HG03469 (cell line): ENCODE measurements around the gene SCGN.

Source experiments
- ATAC-seq: cut with Tn5 transposase; IDR thresholded peaks from one replicate; pipeline ENCODE4 v1.9.1; 2021; ENCODE audit warnings: mild to moderate bottlenecking, moderate library complexity, moderate number of reproducible peaks; ENCODE audit not compliant: unreplicated experiment

The SCGN gene

GRCh38 chr6:25684565-25684964 is 32.5 kb downstream of the SCGN start:
- no peak for ATAC-seq

- no peak for ATAC-seq
Observed at GRCh38 chr6:25685251-25685650, 33.2 kb downstream of the SCGN start.

GRCh38 chr6:25685896-25686295 is 33.9 kb downstream of the SCGN start:
- ATAC-seq, result no peak

DNA sequence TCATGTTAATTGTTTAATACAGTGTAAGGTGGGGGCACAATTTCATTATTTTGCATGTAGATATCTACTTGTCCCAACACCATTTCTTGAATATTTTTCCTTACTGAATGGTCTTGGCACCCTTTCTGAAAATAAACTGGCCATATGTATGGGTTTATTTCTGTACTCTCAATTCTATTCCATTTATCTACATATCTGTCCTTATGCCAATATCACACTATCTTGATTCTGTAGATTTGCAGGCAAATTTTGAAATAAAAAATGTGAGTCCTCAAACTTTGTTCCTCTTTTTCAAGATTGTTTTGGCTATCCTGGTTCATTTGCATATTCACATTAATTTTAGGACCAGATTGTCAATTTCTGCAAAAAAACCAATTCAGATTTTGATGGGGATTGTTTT is 34.8 kb downstream of the SCGN start:
- ATAC-seq, result no peak

DNA sequence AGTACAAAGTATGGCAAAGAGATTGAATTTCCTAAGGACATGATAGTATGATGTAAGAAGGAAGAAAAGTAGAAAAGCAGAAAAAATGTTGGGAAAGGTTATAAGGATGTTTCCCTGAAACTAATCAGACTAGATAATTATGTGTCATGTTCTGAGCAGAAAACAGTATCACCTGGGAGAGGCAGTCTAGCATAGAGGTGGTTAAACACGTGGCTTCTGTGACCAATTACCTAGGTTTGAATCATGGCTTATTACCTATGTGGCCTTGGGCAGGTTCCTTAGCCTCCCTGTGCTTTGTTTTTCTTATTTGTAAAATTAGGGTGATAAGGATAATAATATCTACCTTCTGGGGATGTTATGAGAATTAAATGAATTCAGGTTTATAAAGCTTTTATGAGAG is 38.0 kb downstream of the SCGN start:
- no peak for ATAC-seq

DNA sequence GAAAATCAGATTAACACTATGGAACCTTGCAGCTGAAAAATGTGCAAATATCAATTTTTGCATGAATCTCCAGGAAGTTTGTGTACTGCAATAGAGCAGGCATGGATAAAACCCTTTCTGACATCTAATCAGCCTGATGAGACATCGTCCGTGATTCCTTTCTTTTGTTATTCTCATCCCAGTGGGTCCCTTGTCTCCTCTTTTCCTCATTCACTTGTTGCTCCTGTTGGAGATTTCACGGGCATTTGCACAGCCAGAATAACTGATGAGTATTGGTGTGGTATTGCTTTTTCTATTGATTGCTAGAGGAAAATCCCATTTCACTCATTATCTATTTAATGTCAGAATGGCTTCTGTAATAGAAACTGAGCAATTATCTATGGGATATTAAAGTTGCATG is 39.9 kb downstream of the SCGN start:
- no peak for ATAC-seq

DNA sequence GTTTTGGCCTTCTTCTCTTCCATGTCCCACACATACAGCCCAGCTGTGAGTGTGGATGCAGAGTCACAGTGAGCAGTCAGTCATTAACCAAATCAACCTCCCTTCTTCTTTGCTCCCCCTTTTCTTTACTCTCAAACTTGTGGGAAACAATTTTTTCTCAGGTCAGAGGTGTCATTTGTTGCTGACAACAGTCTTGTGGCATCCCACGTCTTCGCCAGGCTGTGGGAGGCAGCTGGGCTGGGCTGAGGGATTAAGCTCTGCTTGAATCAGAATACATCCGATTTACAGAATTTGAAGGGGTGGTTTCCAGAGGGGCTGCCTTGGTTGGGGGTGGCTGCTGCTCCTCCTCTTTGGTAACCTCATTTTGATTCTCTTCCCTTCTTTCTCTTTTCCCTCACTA is 40.5 kb downstream of the SCGN start:
- no peak for ATAC-seq

DNA sequence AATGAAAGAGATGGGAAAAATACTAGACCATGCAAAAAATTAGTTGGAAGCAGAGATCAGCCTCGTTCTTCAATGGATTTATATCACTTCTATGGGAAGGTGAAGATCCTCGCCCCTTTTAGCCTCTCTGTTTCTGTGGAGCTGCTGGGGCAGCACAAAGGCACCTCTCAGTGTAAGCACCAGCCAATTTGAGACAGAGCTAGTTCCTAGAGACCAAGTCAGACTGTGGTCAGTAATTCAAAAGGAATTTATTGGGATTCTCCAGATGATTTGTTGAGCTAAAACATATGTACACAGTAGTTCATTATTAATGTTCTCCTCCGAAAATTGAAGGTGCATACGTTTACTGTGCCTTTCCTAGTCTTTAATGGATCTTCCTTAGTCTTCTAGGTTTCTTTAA is 42.4 kb downstream of the SCGN start:
- no peak for ATAC-seq

DNA sequence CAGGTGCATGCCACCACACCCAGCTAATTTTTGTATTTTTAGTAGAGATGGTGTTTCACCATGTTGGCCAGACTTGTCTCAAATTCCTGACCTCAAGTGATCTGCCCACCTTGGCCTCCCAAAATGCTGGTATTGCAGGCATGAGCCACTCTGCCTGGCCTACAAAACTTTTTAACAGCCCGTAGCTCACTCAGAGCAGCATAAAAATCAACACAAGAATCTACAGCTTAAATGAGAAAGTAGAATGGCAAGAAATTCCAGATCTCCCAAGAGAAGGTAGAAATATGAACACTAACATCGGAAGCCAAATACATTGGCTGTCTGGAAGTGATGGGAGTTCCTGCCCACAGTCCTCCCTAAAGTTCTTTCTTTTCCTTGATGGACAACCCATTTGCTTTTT is 43.7 kb downstream of the SCGN start:
- ATAC-seq, result no peak

- ATAC-seq, result no peak
Observed at GRCh38 chr6:25697537-25698340, 45.7 kb downstream of the SCGN start.

DNA sequence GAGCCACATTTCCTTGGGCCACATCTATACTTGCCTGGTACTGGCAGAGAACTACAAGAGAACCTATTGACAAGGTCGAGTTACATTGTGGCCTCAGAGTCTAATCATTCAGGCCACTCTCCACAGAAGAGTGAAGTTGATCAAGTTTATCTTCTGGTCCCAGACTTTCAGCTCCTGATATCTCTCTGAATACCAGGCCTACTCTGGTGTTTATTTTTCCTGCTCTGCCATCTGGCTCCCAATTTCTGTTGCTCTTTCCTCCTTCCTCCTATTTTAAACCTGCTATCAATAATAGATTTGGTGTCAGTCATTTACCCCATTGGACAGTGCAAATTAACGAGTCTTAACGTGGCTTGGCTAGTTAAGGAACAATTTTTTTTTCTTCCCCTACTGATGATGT is 46.6 kb downstream of the SCGN start:
- no peak for ATAC-seq

DNA sequence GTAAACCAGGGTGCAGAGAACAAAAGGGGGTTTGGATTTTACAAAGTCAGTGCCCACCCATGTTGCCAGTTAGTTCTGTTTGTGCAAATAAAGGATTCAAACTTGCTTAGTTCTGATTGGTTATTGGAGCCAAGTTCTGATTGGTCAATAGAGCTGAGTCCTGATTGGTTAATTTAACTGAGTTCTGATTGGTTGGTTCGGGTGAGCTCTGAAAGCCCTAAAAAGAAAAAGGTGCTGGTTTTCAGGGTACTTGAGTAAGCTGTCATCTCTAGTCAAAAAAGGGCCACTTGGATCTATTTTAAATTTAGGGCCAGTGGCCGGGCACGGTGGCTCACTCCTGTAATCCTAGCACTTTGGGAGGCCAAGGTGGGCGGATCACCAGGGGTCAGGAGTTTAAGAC is 47.6 kb downstream of the SCGN start:
- no peak for ATAC-seq

DNA sequence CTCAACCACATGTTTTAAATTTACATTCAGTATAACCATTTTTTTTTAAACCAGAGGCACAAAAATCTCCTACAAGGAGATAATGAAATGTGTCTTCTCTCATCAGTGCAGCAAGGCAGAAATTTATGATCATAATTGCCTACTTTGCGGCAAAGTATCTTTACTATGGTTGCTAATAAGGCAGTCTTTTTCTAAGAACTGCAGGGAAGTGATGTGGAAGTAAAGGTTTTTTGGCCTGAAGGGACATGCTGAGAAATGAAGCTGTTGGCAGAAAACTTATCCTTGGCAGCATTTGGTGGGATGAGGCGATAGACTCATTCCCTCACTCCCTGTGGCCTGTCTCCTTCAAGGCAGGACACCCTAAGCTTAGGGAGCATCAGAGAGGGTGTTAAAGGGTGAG is 48.7 kb downstream of the SCGN start:
- no peak for ATAC-seq

- ATAC-seq, result no peak
Observed at GRCh38 chr6:25701807-25702206, 49.8 kb downstream of the SCGN start.

DNA sequence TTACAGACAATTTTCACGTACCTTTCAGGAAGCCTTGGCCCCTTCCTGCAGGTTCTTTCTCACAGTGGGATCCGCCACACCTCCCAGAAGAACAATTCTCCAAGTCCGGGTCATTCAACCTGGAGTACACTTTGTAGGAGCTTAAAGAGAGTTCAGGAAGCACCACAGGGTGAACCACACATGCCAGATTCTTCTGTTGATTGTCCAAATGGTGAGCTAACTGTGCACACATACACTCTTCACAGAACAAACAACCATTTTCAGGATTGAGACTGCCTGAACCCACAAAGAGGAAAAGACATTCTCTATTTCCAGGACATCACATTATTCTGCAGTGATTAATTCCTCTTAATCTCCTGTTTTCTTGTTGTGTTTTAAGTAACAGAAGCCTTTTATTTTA is 51.0 kb downstream of the SCGN start:
- no peak for ATAC-seq

GRCh38 chr6:25704001-25704400 is 52.0 kb downstream of the SCGN start:
- ATAC-seq, result no peak

- no peak for ATAC-seq
Observed at GRCh38 chr6:25706314-25707014, 54.4 kb downstream of the SCGN start.

- ATAC-seq, result no peak
Observed at GRCh38 chr6:25709761-25710160, 57.7 kb downstream of the SCGN start.

GRCh38 chr6:25710287-25710686 is 58.3 kb downstream of the SCGN start:
- no peak for ATAC-seq

DNA sequence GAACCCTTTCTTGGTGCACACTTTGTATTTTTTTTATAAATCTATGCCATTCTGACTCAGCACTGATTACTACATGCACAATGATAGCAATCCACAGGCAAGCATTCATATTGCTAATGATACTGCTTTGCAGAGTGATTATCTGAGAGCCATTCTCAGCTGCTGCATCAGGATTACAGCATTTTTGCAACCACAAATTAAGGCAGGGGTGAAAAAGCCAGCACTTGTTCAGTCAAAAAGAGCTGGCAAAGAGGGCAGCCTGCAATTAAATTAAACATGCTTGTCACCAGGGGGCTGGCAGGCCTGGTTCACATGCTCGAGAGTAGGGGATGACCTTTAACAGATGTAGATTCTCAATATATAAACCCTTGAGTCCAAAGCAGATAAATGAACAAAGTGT is 61.8 kb downstream of the SCGN start:
- no peak for ATAC-seq

DNA sequence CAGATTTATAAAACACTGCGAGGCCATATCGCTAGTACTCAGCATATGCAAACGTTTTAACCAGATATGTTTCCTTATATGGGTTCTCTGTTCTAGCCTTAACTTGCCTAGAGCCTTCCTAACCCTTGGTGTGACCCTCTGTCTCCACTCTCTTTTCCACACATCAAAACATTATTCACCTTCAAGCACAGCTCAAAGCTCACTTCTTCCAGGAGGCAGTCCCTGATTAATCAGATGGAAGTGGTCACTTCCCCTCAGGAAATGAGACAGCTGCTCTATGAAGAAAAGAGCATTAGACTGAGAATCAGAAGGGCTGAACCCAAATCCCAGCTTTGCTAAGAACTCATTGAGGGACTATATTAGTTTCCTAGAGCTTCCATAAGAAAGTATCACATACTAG is 62.8 kb downstream of the SCGN start:
- ATAC-seq, result no peak

DNA sequence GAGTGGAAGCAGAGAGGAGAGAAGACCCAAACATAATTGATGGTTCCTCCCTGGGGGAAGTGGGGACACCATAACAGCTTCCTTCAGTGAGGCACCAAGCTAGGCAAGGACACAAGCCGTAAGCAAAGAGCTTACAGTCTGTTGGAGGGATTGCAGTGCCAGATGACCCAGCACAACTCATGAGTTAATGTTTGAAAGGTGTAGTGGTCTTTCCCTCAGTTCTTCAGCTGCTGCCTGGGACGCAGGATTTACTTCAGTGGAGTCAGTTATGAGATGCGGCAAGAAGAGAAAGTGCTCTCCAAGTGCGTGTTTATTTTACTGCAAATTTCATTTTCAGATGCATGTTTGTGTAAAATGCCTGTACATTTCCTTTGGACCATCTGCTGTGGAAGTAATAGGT is 63.8 kb downstream of the SCGN start:
- no peak for ATAC-seq
